Stimulated activated CD4-positive, alpha-beta T cell treated with anti-CD3 and anti-CD28 coated beads, Interleukin-4, amount 100 ng/mL, for 1 hour (primary cell): ENCODE results near the gene CFAP65.
A peak's percentile ranks its signal among the peaks of the same experiment; 100 is the strongest.

Experiments
- DNase-seq: peaks from one replicate; pipeline ENCODE4 v3.0.0-alpha.2; 2020

The CFAP65 gene

DNA sequence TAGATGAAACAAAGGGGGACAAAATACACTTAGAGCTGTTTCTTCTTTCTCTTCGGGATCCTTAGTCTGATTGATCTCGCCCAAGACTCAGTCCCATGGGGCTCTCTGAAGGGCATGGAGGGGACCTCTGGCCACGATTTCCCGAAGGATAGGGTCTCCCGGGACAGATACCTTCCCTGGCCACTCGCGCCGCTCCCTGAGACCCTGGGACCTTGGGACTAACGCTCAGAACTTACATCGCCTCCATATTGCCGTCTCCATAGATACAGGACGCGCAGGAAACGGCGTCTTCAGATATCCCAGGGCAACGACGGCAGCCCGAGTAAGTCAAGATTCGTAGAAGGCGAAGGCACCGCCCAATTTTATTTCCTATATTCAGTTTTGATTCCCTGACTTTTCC lies at the start of gene CFAP65:
CFAP65 (minus strand) TSS at position 265 of the 400 bp plus-strand sequence. CDS start 2,468 bp downstream, outside the sequence.
- DNase-seq, result peak; percentile 42

GRCh38 chr2:219090436-219091299 lies 49.4 kb upstream of the CFAP65 start:
- DNase-seq, result no peak

GRCh38 chr2:219089330-219089729 lies 48.0 kb upstream of the CFAP65 start:
- DNase-seq, result no peak

DNA sequence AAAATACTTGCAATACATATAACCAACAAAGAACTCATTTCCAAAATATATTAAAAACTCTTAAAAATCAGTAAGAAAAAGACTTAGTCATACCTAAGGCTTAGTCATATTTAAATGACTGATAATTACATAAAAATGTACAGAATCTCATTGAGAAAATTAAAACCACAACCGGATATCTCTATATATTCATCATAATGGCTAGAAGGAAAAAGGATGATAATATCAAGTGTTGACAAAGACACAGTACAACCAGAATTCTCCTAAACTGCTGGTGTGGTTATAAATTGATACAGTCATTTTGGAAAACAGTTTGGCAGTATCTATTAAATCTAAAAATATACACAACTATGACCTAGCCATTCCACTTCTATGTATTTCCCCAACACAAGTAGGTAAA lies 46.5 kb upstream of the CFAP65 start:
- no peak for DNase-seq

GRCh38 chr2:219087361-219087760 lies 46.0 kb upstream of the CFAP65 start:
- no peak for DNase-seq

DNA sequence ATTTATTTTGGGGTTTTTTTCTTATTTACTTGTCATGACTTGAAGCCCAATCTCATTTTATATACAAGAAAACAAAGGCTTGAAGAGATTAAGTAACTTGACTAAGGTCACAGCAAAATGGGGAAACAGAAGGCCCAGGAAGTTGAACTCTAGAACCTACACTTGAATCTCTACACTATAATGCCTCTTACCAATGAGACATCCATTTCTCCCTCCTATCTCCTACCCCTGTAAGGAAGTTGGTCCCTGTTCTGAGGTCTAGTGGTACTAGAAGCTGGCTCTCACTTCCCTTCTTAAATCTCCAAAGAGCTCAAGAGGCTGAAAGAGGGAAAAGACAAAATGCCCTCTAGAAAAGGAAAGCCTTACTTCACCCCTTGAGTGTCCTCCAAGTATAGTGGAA lies 44.9 kb upstream of the CFAP65 start:
- DNase-seq, result no peak

DNA sequence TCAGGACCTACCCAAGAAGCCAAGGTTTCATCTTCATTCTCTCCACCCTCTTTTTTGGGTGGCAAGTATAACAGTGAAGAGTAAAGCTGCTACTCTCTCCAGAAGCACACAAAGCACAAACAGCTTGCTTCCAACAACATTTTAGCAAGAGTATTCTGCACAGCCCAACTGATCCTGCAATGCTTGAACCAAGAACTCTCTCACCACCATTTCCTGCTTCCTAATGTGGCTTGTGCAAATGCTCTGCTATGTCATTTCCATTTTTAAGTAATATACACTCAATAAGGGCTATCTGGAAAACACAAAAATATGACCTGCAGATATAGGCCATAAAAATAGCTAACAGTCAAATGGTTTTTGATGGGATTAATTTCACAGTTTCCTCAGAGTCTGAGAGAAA lies 43.5 kb upstream of the CFAP65 start:
- DNase-seq, result no peak

GRCh38 chr2:219082332-219082958 lies 41.1 kb upstream of the CFAP65 start:
- DNase-seq, result no peak

- no peak for DNase-seq
These were observed 40.5 kb upstream of the CFAP65 start for GRCh38 chr2:219081701-219082331.

- no peak for DNase-seq
These were observed 39.8 kb upstream of the CFAP65 start for GRCh38 chr2:219081096-219081495.

DNA sequence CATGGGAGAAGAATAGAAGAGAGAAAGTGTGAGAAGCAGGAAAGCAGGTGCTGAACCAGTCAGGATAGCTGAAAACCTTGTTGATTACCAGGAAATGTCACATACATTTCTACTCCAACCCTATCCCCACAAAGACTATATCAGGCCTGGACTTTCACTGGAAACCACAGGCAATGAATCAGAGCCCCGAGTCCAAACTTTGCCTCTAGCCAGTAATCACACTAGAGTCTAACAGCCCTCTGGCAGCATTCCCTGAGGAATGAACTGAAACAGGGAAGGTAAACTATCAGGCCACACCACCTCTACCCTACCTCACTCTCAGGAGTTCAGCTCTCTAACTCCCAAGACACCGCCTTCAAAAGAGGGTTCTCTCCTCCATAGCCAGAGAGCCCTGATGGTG lies 38.1 kb upstream of the CFAP65 start:
- no peak for DNase-seq

GRCh38 chr2:219078951-219079350 lies 37.6 kb upstream of the CFAP65 start:
- no peak for DNase-seq

GRCh38 chr2:219078126-219078525 lies 36.8 kb upstream of the CFAP65 start:
- DNase-seq, result no peak

GRCh38 chr2:219076253-219076652 lies 34.9 kb upstream of the CFAP65 start:
- no peak for DNase-seq

GRCh38 chr2:219073413-219074129 lies 32.3 kb upstream of the CFAP65 start:
- DNase-seq, result no peak

DNA sequence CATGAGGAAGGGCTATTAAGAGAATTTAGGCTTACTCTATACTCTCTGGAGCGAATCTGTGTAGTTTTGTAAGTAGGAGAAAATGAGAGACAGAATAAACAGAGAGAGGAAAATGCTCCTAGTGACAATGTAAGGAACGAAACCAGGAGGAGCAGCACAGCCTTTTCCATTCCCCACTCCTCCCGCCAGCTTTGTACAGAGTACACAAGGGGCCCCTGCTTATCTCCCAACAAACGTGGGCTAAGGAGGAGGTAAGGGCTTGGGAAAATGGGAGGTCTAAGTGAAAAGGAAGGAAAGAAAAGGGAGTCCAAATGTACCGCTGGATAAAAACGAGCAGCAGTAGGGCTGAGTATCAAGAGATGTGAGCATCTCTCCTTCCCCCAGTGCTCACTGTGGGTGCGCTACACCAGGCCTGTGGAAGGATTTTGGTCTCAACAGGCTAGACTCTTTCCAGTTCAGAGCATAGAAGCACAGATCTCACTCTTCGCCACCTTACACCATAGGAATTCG lies 31.5 kb upstream of the CFAP65 start:
- DNase-seq, result no peak

DNA sequence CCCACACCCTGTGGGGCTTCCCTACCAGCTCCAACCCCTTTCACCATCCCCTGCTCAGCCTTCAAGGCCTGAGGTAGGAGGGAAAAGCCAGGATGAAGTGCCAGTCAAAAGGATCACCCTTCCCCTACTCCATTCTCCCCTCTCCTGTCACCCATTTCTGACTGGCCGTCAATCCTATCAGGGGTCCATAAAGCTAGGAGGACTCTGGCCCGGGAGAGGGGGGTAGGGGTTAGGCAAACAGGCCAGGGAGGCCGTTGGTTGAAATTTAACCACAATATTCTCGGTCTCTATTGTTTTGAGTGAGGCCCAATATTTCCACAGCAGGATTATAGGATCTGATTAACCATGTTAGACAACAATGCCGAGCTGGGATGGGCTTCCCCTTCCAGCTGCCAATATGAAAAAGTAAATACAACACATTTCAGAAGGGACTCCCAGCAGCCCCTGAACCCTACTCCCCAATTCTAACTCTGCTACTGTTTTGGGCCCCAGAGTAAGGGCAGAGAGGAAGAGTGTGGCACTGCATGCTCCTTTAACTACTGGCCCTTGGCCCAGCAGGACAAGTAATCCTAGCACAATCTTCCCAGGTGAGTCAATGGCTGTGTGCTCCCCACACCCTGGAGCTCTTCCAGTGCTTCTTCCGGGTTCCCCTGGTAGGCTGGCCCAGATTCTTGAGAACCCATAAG lies 30.0 kb upstream of the CFAP65 start:
- no peak for DNase-seq

GRCh38 chr2:219065484-219065883 lies 24.2 kb upstream of the CFAP65 start:
- no peak for DNase-seq

DNA sequence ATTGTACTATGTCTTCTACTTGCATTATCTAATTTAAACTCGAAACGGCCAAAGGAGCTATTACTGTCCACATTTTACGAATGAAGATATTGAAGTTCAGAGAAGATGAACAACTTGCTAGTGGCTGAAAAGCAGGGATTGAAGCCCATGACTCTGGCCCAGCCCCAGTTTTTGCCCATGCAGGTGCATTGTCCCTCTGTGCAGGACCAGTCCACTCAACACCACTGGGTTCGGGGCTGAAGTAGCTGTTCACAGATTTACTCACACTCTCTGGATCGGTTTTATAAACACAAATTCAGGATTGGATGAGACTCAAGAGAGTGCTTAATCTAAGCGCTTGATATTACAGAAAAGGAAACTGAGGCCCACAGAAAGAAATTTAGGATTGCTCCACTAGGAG lies 20.8 kb upstream of the CFAP65 start:
- no peak for DNase-seq

GRCh38 chr2:219060821-219061791 lies 19.8 kb upstream of the CFAP65 start, which contains the start of gene IHH:
TSS of gene IHH (minus strand) at chr2:219060921. CDS start at chr2:219060467, 454 bp downstream.
- no peak for DNase-seq
